HL-60 (cell line): ENCODE measurements around the gene AOPEP.

Experiments
- DNase-seq, 2 experiments: peaks; one replicate each; pipeline ENCODE4 v3.0.0-alpha.2; 2010 to 2020; ENCODE audit warnings: low read depth in 1 of 2, low spot score in 1 of 2
- H3K27ac ChIP-seq: fragments of 250-450 bp; sonication (Bioruptor Pico); replicated peaks from 2 replicates; pipeline ENCODE4 v1.5.1; 2020; ENCODE audit warnings: mild to moderate bottlenecking, moderate library complexity
- H3K27me3 ChIP-seq: fragments of 250-450 bp; sonication (Bioruptor Pico); 2 replicates; pipeline ENCODE4 v1.5.1; 2021; ENCODE audit warnings: mild to moderate bottlenecking, moderate library complexity; ENCODE audit not compliant: insufficient read depth, poor library complexity, severe bottlenecking
- H3K4me3 ChIP-seq: replicated peaks from 2 replicates; pipeline ENCODE4 v1.5.1; 2011; ENCODE audit warnings: mild to moderate bottlenecking, control low read depth, low read length; ENCODE audit not compliant: insufficient read depth
- CTCF ChIP-seq: IDR thresholded peaks from one replicate; pipeline ENCODE4 v1.5.1; 2011; ENCODE audit warnings: low read length, control low read depth, inconsistent platforms; ENCODE audit not compliant: insufficient read depth
- GABPA ChIP-seq: IDR thresholded peaks from 2 replicates; pipeline ENCODE4 v1.6.1; 2012; ENCODE audit warnings: low read depth
- POLR2AphosphoS5 ChIP-seq: IDR thresholded peaks from 2 replicates; pipeline ENCODE4 v1.6.1; 2012; ENCODE audit warnings: low read depth
- REST ChIP-seq: IDR thresholded peaks from 2 replicates; pipeline ENCODE4 v1.6.1; 2012; ENCODE audit warnings: low read depth; ENCODE audit not compliant: insufficient replicate concordance
- SPI1 ChIP-seq: IDR thresholded peaks from 2 replicates; pipeline ENCODE4 v1.6.1; 2012; ENCODE audit warnings: low read depth, mild to moderate bottlenecking, borderline replicate concordance

AOPEP gene

GRCh38 chr9:94901019-94901363 is 174.5 kb downstream of the AOPEP start:
- no peaks in the 10 kb centered on the region for H3K27me3 ChIP-seq
- DNase-seq: no peak
- H3K4me3 ChIP-seq: no peak overlapping the region
- no peak for TF ChIP-seq SPI1
- TF ChIP-seq CTCF: no peak
- no peak for TF ChIP-seq GABPA
- no peak for TF ChIP-seq REST
- TF ChIP-seq POLR2AphosphoS5: no peak
- H3K27ac ChIP-seq: no peak overlapping the region

- Histone ChIP-seq H3K27ac (no peak overlapping the region), H3K27me3 (no peaks in the 10 kb centered on the region), H3K4me3 (no peak overlapping the region)
- no peak for TF ChIP-seq SPI1
- no peak for TF ChIP-seq REST
- TF ChIP-seq POLR2AphosphoS5: no peak
- TF ChIP-seq CTCF: no peak
- TF ChIP-seq GABPA: no peak
- DNase-seq: no peak
These were observed 177.5 kb downstream of the AOPEP start for GRCh38 chr9:94903961-94904421.

GRCh38 chr9:94904806-94905205 is 178.3 kb downstream of the AOPEP start:
- no peak for DNase-seq

More at GRCh38 chr9:94904806-94905205, 178.3 kb downstream of the AOPEP start:
- Histone ChIP-seq H3K27me3 (no peaks in the 10 kb centered on the region), H3K27ac (no peak overlapping the region), H3K4me3 (no peak overlapping the region)
- TF ChIP-seq CTCF: no peak
- TF ChIP-seq REST: no peak
- TF ChIP-seq GABPA: no peak
- no peak for TF ChIP-seq POLR2AphosphoS5
- TF ChIP-seq SPI1: no peak
